GM23248 (cell line): Measurements from ENCODE around the gene NAPG.

ENCODE experiments used
- EZH2 ChIP-seq: fragments of 200-600 bp; sonication (generic); IDR thresholded peaks from 2 replicates; pipeline ENCODE4 v1.6.1; 2018; ENCODE audit warnings: antibody characterized with exemption, mild to moderate bottlenecking; ENCODE audit not compliant: insufficient read depth, poor library complexity, severe bottlenecking
- EZH2phosphoT487 ChIP-seq: fragments of 200-600 bp; sonication (generic); IDR thresholded peaks from 2 replicates; pipeline ENCODE4 v1.6.1; 2018; ENCODE audit warnings: antibody characterized with exemption, moderate library complexity, mild to moderate bottlenecking, low read depth; ENCODE audit not compliant: insufficient read depth

- TF ChIP-seq EZH2phosphoT487 (no peak), EZH2 (no peak)
These were observed 38.1 kb downstream of the NAPG start for GRCh38 chr18:10563886-10564285.
